Erythroblast (primary cell): ENCODE results near the gene CTNND2.

Source experiments
- GATA1 ChIP-seq: IDR thresholded peaks from 2 replicates; pipeline ENCODE4 v1.6.1; 2011; ENCODE audit warnings: low read depth, mild to moderate bottlenecking, control low read depth, low read length, moderate library complexity
- POLR2A ChIP-seq: IDR thresholded peaks from 2 replicates; pipeline ENCODE4 v1.6.1; 2011; ENCODE audit warnings: mild to moderate bottlenecking, low read length

- no peak for TF ChIP-seq POLR2A
- TF ChIP-seq GATA1 = no peak
These were observed 324.9 kb downstream of the CTNND2 start for GRCh38 chr5:11579351-11579750.
